Mucosa of descending colon (tissue), 3 donors: Measurements from ENCODE around the gene TTC7B. TPM values are rescaled to one million over a fixed set of nuclear protein-coding genes. Genes with fewer than 3 reads are reported as not detected.

Source experiments
- ATAC-seq: fragments of 200-7000 bp; cut with Tn5 transposase; one replicate; pipeline ENCODE4 v1.9.1; 2020; ENCODE audit warnings: mild to moderate bottlenecking, moderate library complexity
- DNase-seq, 3 donors: peaks; one replicate each; pipeline ENCODE4 v3.0.0-alpha.2; 2020
- H3K36me3 ChIP-seq: fragments of 200-600 bp; one replicate; pipeline ENCODE4 v1.8.0; 2021; ENCODE audit warnings: low read depth, mild to moderate bottlenecking
- H3K4me1 ChIP-seq: fragments of 200-600 bp; one replicate; pipeline ENCODE4 v1.8.0; 2021; ENCODE audit warnings: low read depth, mild to moderate bottlenecking
- H3K4me3 ChIP-seq: fragments of 200-600 bp; one replicate; pipeline ENCODE4 v1.8.0; 2021; ENCODE audit warnings: mild to moderate bottlenecking
- H3K9me3 ChIP-seq: fragments of 200-600 bp; one replicate; pipeline ENCODE4 v1.8.0; 2021; ENCODE audit warnings: mild to moderate bottlenecking
- CTCF ChIP-seq: fragments of 200-600 bp; IDR thresholded peaks from one replicate; pipeline ENCODE4 v1.8.0; 2022; ENCODE audit warnings: antibody characterized with exemption, mild to moderate bottlenecking
- intact Hi-C, 2 donors: fragments of 100-400 bp; cut with DNase I in 1 of 2; cut with micrococcal nuclease in 1 of 2; formaldehyde crosslinking; loops; one replicate each; pipeline versions ENCODE4 v1.11.0 to v1.11.1; 2022; cut with DNase I, micrococcal nuclease
- total RNA-seq, 3 donors: library from RNA; stranded (reverse); fragmentation: NEBNext Ultra II Directional in 2 of 3; extraction: Animal tissue kit (Norgen Biotek cat#: 25700) in 2 of 3; gene quantifications; one replicate each; pipeline versions ENCODE4 v1.2.1 to v1.2.4, GENCODE V29; 2021 to 2023
- donor health status: DM: no; HTN: no; CAD: no; lungs with moderate emphysema.
- donor health status: DM: no; HTN: no; CAD: no.
- donor health status: DM: no; HTN: yes; CAD: no.

The TTC7B gene
- total RNA-seq, 3 donors from 2014 or later: 6.0 to 72.8 (median 10.0) TPM

GRCh38 chr14:90577661-90578282 is 238.5 kb downstream of the TTC7B start:
- intact Hi-C loops: no loop called here
- no peaks in the 10 kb centered on the region for H3K4me1 ChIP-seq
- H3K4me3 ChIP-seq: no peak overlapping the region
- ATAC-seq (no peak), DNase-seq (no peak)
- no peak for TF ChIP-seq CTCF
- no peaks in the 10 kb centered on the region for H3K36me3 ChIP-seq
- H3K9me3 ChIP-seq: no peaks in the 10 kb centered on the region

- no peak for TF ChIP-seq CTCF
- Histone ChIP-seq H3K9me3 (no peaks in the 10 kb centered on the region), H3K4me3 (no peak overlapping the region), H3K36me3 (no peaks in the 10 kb centered on the region), H3K4me1 (no peaks in the 10 kb centered on the region)
- ATAC-seq: no peak
- intact Hi-C loops: no loop called here
- no peak for DNase-seq
These were observed 239.1 kb downstream of the TTC7B start for GRCh38 chr14:90576981-90577660.

GRCh38 chr14:90576581-90576980 is 239.6 kb downstream of the TTC7B start:
- H3K4me1 ChIP-seq: no peaks in the 10 kb centered on the region
- intact Hi-C loops: no loop called here
- TF ChIP-seq CTCF: no peak
- H3K36me3 ChIP-seq: no peaks in the 10 kb centered on the region
- no peak for ATAC-seq
- DNase-seq: no peak
- no peak overlapping the region for H3K4me3 ChIP-seq
- no peaks in the 10 kb centered on the region for H3K9me3 ChIP-seq

GRCh38 chr14:90575781-90576180 is 240.4 kb downstream of the TTC7B start:
- intact Hi-C loops: no loop called here
- ATAC-seq: no peak
- no peaks in the 10 kb centered on the region for H3K36me3 ChIP-seq

GRCh38 chr14:90575336-90575735 is 240.9 kb downstream of the TTC7B start:
- H3K4me1 ChIP-seq: no peaks in the 10 kb centered on the region
- H3K4me3 ChIP-seq: no peak overlapping the region
- intact Hi-C loops: no loop called here
- ATAC-seq: no peak
- no peaks in the 10 kb centered on the region for H3K9me3 ChIP-seq
- DNase-seq: no peak
- TF ChIP-seq CTCF: no peak
- no peaks in the 10 kb centered on the region for H3K36me3 ChIP-seq

More at GRCh38 chr14:90575781-90576180, 240.4 kb downstream of the TTC7B start:
- Histone ChIP-seq H3K4me3 (no peak overlapping the region), H3K4me1 (no peaks in the 10 kb centered on the region), H3K9me3 (no peaks in the 10 kb centered on the region)
- no peak for DNase-seq
- TF ChIP-seq CTCF: no peak
